ENCODE data around the gene RASGRP1. TPM values are rescaled to one million over a fixed set of nuclear protein-coding genes. Genes with fewer than 3 reads are reported as not detected.

Gene RASGRP1
- total RNA-seq, 1 experiment from 2014 or later: 2.8 TPM

DNA sequence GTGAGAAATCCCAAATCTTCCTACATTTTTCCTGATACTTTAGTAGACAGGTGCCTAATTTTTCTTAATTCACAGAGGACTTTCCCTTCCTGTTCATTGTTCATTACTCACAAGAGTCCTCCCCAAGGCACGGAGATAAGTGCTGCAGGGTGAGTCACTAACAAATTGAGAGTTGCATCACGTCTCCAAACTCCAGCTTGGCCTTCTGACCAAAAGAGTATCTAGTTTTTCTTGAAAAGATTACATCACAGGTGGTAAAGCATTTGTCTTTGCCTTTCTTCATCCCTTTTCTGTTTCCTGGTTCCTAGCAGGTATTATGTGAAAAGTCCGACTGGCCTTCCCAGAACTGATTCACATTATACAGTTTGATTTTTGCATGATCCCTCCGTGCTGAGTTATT lies 24.9 kb upstream of the RASGRP1 start:
- Mint-ChIP-seq H3K9me3 (peaks cover 11% of the 10 kb centered on the region), H3K4me1 (no peaks in the 10 kb centered on the region), H3K4me3 (no peak overlapping the region), H3K27ac (no peak overlapping the region), H3K27me3 (ENCODE audit: low read depth) (peaks cover 5% of the 10 kb centered on the region), H3K36me3 (no peaks in the 10 kb centered on the region)
- TF ChIP-seq ESRRA (CRISPR knock-in tag; IDR thresholded peaks at IDR 0.05; ENCODE audit: borderline replicate concordance): no peak
- TF ChIP-seq ETV6 (CRISPR knock-in tag; IDR thresholded peaks at IDR 0.05): no peak
- TF ChIP-seq ZNF138 (CRISPR knock-in tag; conservative IDR thresholded peaks at IDR 0.05): no peak
- TF ChIP-seq, protein P1, sequence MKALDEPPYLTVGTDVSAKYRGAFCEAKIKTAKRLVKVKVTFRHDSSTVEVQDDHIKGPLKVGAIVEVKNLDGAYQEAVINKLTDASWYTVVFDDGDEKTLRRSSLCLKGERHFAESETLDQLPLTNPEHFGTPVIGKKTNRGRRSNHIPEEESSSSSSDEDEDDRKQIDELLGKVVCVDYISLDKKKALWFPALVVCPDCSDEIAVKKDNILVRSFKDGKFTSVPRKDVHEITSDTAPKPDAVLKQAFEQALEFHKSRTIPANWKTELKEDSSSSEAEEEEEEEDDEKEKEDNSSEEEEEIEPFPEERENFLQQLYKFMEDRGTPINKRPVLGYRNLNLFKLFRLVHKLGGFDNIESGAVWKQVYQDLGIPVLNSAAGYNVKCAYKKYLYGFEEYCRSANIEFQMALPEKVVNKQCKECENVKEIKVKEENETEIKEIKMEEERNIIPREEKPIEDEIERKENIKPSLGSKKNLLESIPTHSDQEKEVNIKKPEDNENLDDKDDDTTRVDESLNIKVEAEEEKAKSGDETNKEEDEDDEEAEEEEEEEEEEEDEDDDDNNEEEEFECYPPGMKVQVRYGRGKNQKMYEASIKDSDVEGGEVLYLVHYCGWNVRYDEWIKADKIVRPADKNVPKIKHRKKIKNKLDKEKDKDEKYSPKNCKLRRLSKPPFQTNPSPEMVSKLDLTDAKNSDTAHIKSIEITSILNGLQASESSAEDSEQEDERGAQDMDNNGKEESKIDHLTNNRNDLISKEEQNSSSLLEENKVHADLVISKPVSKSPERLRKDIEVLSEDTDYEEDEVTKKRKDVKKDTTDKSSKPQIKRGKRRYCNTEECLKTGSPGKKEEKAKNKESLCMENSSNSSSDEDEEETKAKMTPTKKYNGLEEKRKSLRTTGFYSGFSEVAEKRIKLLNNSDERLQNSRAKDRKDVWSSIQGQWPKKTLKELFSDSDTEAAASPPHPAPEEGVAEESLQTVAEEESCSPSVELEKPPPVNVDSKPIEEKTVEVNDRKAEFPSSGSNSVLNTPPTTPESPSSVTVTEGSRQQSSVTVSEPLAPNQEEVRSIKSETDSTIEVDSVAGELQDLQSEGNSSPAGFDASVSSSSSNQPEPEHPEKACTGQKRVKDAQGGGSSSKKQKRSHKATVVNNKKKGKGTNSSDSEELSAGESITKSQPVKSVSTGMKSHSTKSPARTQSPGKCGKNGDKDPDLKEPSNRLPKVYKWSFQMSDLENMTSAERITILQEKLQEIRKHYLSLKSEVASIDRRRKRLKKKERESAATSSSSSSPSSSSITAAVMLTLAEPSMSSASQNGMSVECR (CRISPR knock-in tag; IDR thresholded peaks at IDR 0.05; ENCODE audit: borderline replicate concordance): no peak
- no peak for TF ChIP-seq GTF2I (CRISPR knock-in tag; conservative IDR thresholded peaks at IDR 0.05)
- TF ChIP-seq, protein P2, sequence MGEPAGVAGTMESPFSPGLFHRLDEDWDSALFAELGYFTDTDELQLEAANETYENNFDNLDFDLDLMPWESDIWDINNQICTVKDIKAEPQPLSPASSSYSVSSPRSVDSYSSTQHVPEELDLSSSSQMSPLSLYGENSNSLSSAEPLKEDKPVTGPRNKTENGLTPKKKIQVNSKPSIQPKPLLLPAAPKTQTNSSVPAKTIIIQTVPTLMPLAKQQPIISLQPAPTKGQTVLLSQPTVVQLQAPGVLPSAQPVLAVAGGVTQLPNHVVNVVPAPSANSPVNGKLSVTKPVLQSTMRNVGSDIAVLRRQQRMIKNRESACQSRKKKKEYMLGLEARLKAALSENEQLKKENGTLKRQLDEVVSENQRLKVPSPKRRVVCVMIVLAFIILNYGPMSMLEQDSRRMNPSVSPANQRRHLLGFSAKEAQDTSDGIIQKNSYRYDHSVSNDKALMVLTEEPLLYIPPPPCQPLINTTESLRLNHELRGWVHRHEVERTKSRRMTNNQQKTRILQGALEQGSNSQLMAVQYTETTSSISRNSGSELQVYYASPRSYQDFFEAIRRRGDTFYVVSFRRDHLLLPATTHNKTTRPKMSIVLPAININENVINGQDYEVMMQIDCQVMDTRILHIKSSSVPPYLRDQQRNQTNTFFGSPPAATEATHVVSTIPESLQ (CRISPR knock-in tag; IDR thresholded peaks at IDR 0.05): no peak
- TF ChIP-seq, protein P3, sequence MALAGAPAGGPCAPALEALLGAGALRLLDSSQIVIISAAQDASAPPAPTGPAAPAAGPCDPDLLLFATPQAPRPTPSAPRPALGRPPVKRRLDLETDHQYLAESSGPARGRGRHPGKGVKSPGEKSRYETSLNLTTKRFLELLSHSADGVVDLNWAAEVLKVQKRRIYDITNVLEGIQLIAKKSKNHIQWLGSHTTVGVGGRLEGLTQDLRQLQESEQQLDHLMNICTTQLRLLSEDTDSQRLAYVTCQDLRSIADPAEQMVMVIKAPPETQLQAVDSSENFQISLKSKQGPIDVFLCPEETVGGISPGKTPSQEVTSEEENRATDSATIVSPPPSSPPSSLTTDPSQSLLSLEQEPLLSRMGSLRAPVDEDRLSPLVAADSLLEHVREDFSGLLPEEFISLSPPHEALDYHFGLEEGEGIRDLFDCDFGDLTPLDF (CRISPR knock-in tag; IDR thresholded peaks at IDR 0.05): no peak
- no peak for TF ChIP-seq TP53 (CRISPR knock-in tag; IDR thresholded peaks at IDR 0.05)
- DNase-seq (ENCODE audit: low spot score): no peak
- no peak for ATAC-seq
- POLR2A ChIA-PET: no interaction called here
- CTCF ChIA-PET: interaction anchor here (0.6 to 3.7 kb wide), 3 partner anchors 25 to 149 kb away, joined by 3 to 19 read pairs (median 5); no protein-coding TSS in a partner anchor

DNA sequence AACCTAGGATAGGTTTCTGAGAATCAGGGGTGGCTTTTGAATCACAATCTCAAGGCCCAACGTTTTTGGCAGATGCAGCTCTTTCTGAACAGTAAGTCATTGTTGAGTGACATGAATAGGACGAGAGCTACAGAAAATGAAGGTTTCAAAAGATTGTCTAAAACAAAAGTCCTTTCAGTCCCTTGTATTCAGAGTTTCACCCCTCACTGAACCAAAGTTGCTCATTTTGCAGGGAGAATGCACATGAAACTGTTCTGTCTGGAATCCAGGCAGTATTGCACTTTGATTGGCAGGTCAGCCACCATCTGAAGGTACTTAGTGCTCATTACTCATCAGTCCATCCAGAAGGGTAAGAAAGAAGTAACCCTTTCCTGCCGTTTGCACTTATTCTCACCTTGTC lies 24.1 kb upstream of the RASGRP1 start:
- ChIA-PET CTCF (interaction anchor here (0.5 to 3.7 kb wide), 3 partner anchors 25 to 148 kb away, joined by 3 to 19 read pairs (median 5); no protein-coding TSS in a partner anchor), POLR2A (interaction anchor here (0.9 kb wide), 1 partner anchor 10 kb away, joined by 4 read pairs; no protein-coding TSS in a partner anchor)
- no peaks in the 10 kb centered on the region for H3K4me1 Mint-ChIP-seq
- H3K4me3 Mint-ChIP-seq: no peak overlapping the region
- no peaks in the 10 kb centered on the region for H3K36me3 Mint-ChIP-seq
- ATAC-seq (no peak), DNase-seq (ENCODE audit: low spot score) (no peak)
- peaks cover 13% of the 10 kb centered on the region for H3K27me3 Mint-ChIP-seq (ENCODE audit: low read depth)
- H3K27ac Mint-ChIP-seq: no peak overlapping the region
- H3K9me3 Mint-ChIP-seq: peaks cover 12% of the 10 kb centered on the region
- TF ChIP-seq, protein P4, sequence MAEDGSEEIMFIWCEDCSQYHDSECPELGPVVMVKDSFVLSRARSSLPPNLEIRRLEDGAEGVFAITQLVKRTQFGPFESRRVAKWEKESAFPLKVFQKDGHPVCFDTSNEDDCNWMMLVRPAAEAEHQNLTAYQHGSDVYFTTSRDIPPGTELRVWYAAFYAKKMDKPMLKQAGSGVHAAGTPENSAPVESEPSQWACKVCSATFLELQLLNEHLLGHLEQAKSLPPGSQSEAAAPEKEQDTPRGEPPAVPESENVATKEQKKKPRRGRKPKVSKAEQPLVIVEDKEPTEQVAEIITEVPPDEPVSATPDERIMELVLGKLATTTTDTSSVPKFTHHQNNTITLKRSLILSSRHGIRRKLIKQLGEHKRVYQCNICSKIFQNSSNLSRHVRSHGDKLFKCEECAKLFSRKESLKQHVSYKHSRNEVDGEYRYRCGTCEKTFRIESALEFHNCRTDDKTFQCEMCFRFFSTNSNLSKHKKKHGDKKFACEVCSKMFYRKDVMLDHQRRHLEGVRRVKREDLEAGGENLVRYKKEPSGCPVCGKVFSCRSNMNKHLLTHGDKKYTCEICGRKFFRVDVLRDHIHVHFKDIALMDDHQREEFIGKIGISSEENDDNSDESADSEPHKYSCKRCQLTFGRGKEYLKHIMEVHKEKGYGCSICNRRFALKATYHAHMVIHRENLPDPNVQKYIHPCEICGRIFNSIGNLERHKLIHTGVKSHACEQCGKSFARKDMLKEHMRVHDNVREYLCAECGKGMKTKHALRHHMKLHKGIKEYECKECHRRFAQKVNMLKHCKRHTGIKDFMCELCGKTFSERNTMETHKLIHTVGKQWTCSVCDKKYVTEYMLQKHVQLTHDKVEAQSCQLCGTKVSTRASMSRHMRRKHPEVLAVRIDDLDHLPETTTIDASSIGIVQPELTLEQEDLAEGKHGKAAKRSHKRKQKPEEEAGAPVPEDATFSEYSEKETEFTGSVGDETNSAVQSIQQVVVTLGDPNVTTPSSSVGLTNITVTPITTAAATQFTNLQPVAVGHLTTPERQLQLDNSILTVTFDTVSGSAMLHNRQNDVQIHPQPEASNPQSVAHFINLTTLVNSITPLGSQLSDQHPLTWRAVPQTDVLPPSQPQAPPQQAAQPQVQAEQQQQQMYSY (CRISPR knock-in tag; IDR thresholded peaks at IDR 0.05): no peak
- no peak for TF ChIP-seq ZNF263 (CRISPR knock-in tag; IDR thresholded peaks at IDR 0.05; ENCODE audit: low read depth)
- no peak for TF ChIP-seq TP53 (CRISPR knock-in tag; IDR thresholded peaks at IDR 0.05)
- no peak for TF ChIP-seq ZNF232 (CRISPR knock-in tag; IDR thresholded peaks at IDR 0.05)
- TF ChIP-seq, protein P5, sequence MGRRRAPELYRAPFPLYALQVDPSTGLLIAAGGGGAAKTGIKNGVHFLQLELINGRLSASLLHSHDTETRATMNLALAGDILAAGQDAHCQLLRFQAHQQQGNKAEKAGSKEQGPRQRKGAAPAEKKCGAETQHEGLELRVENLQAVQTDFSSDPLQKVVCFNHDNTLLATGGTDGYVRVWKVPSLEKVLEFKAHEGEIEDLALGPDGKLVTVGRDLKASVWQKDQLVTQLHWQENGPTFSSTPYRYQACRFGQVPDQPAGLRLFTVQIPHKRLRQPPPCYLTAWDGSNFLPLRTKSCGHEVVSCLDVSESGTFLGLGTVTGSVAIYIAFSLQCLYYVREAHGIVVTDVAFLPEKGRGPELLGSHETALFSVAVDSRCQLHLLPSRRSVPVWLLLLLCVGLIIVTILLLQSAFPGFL (CRISPR knock-in tag; IDR thresholded peaks at IDR 0.05; ENCODE audit: borderline replicate concordance): no peak
- no peak for TF ChIP-seq IRF2 (CRISPR knock-in tag; IDR thresholded peaks at IDR 0.05; ENCODE audit: borderline replicate concordance, low read depth)
- TF ChIP-seq MXD4 (CRISPR knock-in tag; IDR thresholded peaks at IDR 0.05; ENCODE audit: borderline replicate concordance): no peak
- TF ChIP-seq ELF4 (CRISPR knock-in tag; IDR thresholded peaks at IDR 0.05; ENCODE audit: low read depth): no peak
- TF ChIP-seq FOXJ3 (CRISPR knock-in tag; IDR thresholded peaks at IDR 0.05; ENCODE audit: borderline replicate concordance): no peak
- TF ChIP-seq CBFB (CRISPR knock-in tag; IDR thresholded peaks at IDR 0.05; ENCODE audit: low read depth): no peak
- TF ChIP-seq SMAD3 (CRISPR knock-in tag; IDR thresholded peaks at IDR 0.05; ENCODE audit: borderline replicate concordance): no peak
- TF ChIP-seq, protein P6, sequence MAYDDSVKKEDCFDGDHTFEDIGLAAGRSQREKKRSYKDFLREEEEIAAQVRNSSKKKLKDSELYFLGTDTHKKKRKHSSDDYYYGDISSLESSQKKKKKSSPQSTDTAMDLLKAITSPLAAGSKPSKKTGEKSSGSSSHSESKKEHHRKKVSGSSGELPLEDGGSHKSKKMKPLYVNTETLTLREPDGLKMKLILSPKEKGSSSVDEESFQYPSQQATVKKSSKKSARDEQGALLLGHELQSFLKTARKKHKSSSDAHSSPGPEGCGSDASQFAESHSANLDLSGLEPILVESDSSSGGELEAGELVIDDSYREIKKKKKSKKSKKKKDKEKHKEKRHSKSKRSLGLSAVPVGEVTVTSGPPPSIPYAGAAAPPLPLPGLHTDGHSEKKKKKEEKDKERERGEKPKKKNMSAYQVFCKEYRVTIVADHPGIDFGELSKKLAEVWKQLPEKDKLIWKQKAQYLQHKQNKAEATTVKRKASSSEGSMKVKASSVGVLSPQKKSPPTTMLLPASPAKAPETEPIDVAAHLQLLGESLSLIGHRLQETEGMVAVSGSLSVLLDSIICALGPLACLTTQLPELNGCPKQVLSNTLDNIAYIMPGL (CRISPR knock-in tag; IDR thresholded peaks at IDR 0.05): no peak
- TF ChIP-seq NFATC4 (CRISPR knock-in tag; IDR thresholded peaks at IDR 0.05): no peak
